ENCODE data around the gene FHOD1.

The FHOD1 gene

GRCh38 chr16:67188798-67189197 is 58.5 kb downstream of the FHOD1 start:
- no peak for DNase-seq

- no peak for DNase-seq
Measured at GRCh38 chr16:67188323-67188722, 59.0 kb downstream of the FHOD1 start.

- DNase-seq = no peak
Measured at GRCh38 chr16:67187175-67187890, 59.9 kb downstream of the FHOD1 start.

- DNase-seq = no peak
Measured at GRCh38 chr16:67186550-67186950, 60.7 kb downstream of the FHOD1 start.

GRCh38 chr16:67185651-67186134 is 61.6 kb downstream of the FHOD1 start:
- no peak for DNase-seq

- DNase-seq = peak; percentile 94
Measured at GRCh38 chr16:67184995-67185650, 62.2 kb downstream of the FHOD1 start.

GRCh38 chr16:67184453-67184994 is 62.8 kb downstream of the FHOD1 start:
- DNase-seq = no peak

- peak; percentile 94 for DNase-seq
Measured at GRCh38 chr16:67183627-67184452, 63.4 kb downstream of the FHOD1 start, which contains the start of gene MATCAP1. TSS of gene MATCAP1 (minus strand) at chr16:67183963. CDS start at chr16:67180610, 3,353 bp downstream.

- no peak for DNase-seq
Measured at GRCh38 chr16:67183284-67183626, 64.0 kb downstream of the FHOD1 start.

GRCh38 chr16:67182288-67182687 is 65.0 kb downstream of the FHOD1 start:
- no peak for DNase-seq

GRCh38 chr16:67181346-67181745 is 65.9 kb downstream of the FHOD1 start:
- no peak for DNase-seq

GRCh38 chr16:67180166-67180565 is 67.1 kb downstream of the FHOD1 start:
- DNase-seq = no peak

- no peak for DNase-seq
Measured at GRCh38 chr16:67179421-67180080, 67.7 kb downstream of the FHOD1 start.
